GM11168 (cell line): ENCODE results near the gene MBD3L2B.
"Not testable (repeated sequence)": the region's sequence is repeated elsewhere in the genome, so short reads cannot be mapped to it uniquely, and the experiment has no call there.

Experiments
- in situ Hi-C: fragments of 300-500 bp; cut with MboI; formaldehyde crosslinking; loops from one replicate; pipeline ENCODE4 v1.12.0; 2022; ENCODE audit warnings: low sequenced_read_pairs; ENCODE audit not compliant: unreplicated experiment

The MBD3L2B gene

DNA sequence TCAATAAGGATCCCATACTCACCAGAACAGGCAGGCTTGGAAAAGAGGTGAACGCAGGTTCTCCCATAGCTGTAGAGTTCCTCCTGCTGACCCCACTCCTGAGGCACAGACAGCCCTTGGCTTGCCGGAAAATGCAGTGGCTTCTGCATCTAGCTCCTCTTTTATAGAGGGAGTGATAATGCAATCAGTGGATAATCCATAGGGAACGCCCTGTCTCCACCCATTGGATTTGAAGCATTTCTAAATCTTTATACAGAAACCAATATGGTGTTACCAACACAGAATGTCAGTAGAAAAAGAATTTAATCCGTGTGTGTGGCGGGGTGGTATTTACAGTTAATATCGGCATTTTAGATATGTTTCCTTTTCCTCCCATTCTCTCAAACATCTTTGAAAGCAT, at the start of gene MBD3L2B:
Gene MBD3L2B, minus strand, starts transcription at position 101 of the 400 bp plus-strand sequence. Its CDS starts 34 bp downstream, at position 67.
- in situ Hi-C loops: not testable (repeated sequence)

DNA sequence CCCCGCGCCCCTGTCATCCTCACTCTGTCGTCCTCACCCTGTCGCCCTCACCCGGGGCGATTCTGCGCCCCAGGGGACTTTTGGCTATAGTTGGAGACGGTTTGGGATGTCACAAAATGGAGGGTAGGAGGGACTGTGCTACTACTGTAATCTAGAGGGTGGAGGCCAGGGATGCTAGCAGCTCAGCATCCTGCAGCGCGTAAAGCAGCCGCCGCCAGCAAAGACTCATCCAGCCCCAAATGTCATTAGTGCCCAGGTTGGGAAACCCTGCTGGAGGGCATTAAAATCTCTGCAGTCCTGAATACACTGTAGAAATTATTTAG, 48.6 kb upstream of the MBD3L2B start:
- in situ Hi-C loops: no loop called here

DNA sequence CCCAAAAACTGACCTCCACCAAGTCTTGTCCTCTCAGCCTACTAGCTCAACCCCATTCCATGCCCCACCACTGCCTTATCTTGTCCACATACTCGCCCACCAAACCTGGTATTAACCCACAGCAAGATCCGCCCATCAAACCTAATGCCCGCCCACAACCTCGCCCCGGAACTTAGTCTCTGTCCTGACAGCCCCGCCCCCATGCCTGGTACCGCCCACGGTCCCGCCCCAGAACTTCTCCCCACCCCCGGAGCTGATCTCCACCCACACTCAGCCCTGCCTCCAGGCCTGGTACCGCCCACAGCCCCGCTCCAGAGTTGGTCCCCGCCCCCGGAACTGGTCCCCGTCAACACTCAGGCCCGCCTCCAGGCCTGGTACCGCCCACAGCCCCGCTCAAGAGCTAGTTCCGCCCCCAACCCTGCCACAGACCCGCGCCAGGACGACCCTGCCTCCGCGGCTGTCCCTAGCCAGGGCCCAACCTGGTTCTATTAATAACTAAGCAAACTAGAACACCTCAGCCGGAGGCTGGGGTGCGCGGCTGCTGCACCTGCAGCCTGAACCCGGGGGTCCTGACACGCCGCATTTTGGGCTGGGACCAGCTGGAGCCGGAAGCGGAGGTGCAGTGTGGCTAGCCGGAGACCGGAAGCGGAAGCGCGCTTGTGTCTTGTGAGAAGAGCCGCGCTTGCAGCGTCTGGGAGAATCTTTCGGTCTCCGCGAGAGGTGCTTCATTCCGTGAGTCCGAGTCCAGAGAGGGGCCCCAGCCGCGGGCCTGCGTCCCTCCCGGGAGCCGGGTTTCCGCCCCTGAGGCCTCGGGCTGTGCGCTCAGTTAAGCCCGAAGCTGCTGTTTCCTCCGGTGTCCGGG, 48.0 kb upstream of the MBD3L2B start, which contains the start of gene ZNF557:
Gene ZNF557, plus strand, starts transcription at position 662 of the 862 bp plus-strand sequence. CDS start 5,372 bp downstream, outside the sequence.
- in situ Hi-C loops: no loop called here

DNA sequence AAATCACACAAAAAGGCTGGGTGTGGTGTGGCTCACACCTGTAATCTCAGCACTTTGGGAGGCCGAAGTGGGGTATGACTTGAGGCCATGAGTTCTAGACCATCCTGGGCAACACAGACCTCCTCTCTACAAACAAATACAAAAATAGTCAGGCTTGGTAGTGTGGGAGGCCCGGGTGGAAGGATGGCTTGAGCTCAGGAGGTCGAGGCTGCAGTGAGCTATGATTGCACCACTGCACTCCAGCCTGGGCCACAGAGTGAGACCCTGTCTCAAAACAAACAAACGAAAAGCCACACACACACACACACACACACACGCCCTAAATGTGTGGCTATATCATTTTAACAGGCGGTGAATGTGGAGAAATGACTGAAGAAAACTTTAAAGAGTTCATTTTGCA, 47.4 kb upstream of the MBD3L2B start:
- in situ Hi-C loops: no loop called here

DNA sequence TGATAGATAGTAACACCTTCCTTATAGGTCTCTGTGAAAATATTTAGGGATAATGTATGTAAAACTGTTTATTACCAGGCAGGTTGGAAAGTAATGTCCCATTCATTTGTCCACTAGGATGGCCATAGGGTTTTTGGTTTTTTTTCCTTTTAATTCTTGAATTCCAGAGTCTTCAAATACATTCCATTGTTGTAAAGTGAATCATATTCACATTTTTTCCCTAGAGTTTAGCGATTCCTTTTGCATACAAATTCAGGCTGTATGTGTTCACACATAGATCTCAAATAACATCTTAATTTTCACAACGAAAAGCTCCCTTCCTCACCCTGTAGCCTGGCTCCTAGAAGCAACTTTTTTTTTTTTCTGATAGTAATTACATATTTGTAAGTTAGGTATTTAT, 46.5 kb upstream of the MBD3L2B start:
- in situ Hi-C loops: no loop called here

DNA sequence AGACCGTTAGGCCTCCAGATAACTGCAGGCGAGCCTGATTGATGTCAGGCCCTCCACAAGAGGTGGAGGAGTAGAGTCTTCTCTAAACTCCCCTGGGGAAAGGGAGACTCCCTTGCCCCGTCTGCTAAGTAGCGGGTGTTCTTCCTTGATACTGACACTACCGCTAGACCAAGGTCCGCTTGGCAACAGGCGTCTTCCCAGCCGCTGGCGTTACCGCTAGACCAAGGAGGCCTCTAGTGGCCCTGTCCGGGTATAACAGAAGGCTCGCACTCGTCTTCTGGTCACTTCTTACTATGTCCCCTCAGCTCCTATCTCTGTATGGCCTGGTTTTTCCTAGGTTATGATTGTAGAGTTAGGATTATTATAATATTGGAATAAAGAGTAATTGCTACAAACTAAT, 45.9 kb upstream of the MBD3L2B start:
- in situ Hi-C loops: not testable (repeated sequence)

DNA sequence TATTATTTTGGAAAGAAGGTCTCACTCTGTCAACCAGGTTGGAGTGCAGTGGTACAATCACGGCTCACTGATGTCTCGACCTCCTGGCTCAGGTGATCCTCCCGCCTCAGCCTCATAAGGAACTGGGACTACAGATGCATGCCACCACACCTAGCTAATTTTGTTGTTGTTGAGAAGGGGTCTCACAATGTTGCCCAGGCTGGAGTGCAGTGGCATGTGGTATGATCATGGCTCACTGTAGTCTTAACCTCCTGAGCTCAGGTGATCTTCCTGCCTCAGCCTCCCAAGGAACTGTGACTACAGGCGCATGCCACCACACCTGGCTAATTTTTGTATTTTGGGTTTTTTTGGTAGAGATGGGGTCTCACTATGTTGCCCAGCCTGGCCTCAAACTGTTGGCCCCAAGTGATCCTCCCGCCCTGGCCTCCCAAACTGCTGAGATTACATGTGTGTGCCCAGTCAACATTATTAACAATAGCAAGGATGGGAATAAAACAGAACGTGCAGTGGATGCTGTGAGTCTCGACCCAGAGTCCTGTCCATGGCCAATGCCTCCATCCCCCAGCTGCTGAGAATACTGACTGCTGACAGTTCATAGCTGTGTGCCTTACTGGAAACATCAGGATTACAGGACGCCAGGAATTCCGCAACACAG, 42.7 kb upstream of the MBD3L2B start:
- in situ Hi-C loops: no loop called here

- in situ Hi-C loops: no loop called here
Measured at GRCh38 chr19:7063339-7063738, 42.1 kb upstream of the MBD3L2B start.

- in situ Hi-C loops: not testable (repeated sequence)
Measured at GRCh38 chr19:7059977-7060376, 38.7 kb upstream of the MBD3L2B start.

DNA sequence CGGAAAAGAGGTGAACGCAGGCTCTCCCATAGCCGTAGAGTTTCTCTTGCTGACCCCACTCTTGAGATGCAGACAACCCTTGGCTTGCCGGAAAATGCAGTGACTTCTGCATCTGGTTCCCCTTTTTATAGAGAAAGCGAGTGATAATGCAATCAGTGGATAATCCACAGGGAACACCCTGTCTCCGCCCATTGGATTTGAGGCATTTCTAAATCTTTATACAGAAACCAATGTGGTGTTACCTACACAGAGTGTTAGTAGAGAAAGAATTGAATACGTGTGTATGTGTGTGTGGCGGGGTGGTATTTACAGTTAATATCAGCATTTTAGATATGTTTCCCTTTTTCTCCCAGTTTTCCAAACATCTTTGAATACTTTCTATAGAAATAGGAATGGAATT, 37.3 kb upstream of the MBD3L2B start, which contains the start of gene MBD3L3:
Gene MBD3L3, minus strand, starts transcription at position 101 of the 400 bp plus-strand sequence. Its CDS starts 71 bp downstream, at position 30.
- in situ Hi-C loops: not testable (repeated sequence)

DNA sequence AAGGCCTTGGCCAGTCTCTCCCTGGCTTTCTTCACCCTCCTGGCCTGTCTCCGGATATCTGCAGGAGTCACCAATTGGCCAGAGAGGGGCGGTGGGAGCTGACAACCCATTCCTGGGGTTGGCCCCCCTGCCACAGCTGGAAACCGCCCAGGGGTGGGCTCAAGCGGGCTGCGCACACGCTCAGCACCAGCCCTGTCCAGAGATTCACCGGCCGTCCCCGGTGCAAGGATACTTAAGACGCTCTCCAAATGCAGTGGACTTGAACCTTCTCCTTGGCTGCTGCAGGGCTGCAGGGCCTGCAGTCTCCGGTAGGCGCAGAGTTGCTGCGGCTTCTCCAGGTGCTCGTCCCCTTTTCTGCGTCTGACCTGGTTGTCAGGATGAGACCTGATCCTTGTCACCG, 35.1 kb upstream of the MBD3L2B start:
- in situ Hi-C loops: not testable (repeated sequence)

DNA sequence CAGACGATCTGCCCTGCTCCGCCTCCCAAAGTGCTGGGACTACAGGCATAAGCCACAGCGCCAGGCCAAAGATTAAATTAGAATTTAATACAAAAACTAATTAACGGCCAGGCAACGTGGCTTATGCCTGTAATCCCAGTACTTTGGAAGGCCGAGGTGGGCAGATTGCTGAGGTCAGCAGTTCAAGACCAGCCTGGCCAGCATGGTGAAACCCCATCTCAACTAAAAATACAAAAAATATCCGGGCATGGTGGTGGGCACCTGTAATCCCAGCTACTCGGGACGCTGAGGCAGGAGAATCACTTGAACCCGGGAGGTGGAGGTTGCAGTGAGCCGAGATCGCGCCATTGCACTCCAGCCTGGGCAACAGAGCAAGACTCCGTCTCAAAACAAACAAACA, 34.4 kb upstream of the MBD3L2B start:
- in situ Hi-C loops: not testable (repeated sequence)

GRCh38 chr19:7054635-7055368, 33.6 kb upstream of the MBD3L2B start:
- in situ Hi-C loops: not testable (repeated sequence)

- in situ Hi-C loops: not testable (repeated sequence)
Measured at GRCh38 chr19:7052896-7053295, 31.7 kb upstream of the MBD3L2B start.

DNA sequence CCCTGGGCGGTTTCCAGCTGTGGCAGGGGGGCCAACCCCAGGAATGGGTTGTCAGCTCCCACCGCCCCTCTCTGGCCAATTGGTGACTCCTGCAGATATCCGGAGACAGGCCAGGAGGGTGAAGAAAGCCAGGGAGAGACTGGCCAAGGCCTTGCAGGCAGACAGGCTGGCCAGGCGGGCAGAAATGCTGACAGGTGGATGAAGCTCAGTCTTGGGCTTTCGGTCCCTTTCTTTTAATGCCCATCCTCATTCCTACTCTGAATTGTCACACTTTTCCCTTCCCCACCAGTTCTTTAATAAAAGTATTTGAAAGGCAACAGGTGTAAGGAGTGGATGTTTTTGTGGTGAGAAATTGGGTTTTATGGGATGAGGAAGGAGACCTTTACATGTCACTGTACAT, 30.2 kb upstream of the MBD3L2B start:
- in situ Hi-C loops: not testable (repeated sequence)

DNA sequence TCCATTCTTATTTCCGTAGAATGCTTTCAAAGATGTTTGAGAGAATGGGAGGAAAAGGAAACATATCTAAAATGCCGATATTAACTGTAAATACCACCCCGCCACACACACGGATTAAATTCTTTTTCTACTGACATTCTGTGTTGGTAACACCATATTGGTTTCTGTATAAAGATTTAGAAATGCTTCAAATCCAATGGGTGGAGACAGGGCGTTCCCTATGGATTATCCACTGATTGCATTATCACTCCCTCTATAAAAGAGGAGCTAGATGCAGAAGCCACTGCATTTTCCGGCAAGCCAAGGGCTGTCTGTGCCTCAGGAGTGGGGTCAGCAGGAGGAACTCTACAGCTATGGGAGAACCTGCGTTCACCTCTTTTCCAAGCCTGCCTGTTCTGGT, 27.8 kb upstream of the MBD3L2B start, which contains the start of gene MBD3L2:
Gene MBD3L2, plus strand, starts transcription at position 301 of the 400 bp plus-strand sequence. Its CDS starts 53 bp downstream, at position 354.
- in situ Hi-C loops: not testable (repeated sequence)

- in situ Hi-C loops: not testable (repeated sequence)
Measured at GRCh38 chr19:7041563-7041962, 20.3 kb upstream of the MBD3L2B start.

DNA sequence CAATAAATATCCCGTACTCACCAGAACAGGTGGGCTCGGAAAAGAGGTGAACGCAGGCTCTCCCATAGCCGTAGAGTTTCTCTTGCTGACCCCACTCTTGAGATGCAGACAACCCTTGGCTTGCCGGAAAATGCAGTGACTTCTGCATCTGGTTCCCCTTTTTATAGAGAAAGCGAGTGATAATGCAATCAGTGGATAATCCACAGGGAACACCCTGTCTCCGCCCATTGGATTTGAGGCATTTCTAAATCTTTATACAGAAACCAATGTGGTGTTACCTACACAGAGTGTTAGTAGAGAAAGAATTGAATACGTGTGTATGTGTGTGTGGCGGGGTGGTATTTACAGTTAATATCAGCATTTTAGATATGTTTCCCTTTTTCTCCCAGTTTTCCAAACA, 18.8 kb upstream of the MBD3L2B start, which contains the start of gene MBD3L4:
Gene MBD3L4, minus strand, starts transcription at position 101 of the 400 bp plus-strand sequence. Its CDS starts 35 bp downstream, at position 66.
- in situ Hi-C loops: not testable (repeated sequence)

- in situ Hi-C loops: not testable (repeated sequence)
Measured at GRCh38 chr19:7030278-7030677, 9.0 kb upstream of the MBD3L2B start, which contains the start of gene MBD3L5. TSS of gene MBD3L5 (plus strand) at chr19:7030578. CDS start at chr19:7030612, 34 bp downstream.

GRCh38 chr19:7028790-7029189, 7.6 kb upstream of the MBD3L2B start:
- in situ Hi-C loops: not testable (repeated sequence)
